ENCODE measurements around the gene TNN.

DNA sequence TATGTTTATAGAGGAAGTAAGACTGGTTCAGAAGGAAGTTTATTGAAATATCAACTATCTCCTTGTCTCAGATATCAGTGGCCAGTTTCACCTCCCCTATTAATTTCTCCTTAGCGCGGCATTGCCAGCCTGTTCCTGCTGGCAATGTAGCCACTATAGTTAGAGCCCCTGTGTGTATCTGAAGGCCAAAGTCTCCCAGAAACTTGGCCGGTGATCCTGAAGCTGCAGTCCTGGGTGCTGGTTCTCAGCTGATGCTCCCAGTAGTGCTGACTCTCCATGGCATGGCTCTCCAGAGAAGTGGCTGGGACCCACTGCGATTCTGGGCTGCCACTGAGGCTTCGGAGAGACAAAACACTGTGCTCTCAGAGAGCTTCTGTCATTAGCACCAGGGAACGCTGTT is 59.9 kb downstream of the TNN start:
- TF ChIP-seq, protein P1, sequence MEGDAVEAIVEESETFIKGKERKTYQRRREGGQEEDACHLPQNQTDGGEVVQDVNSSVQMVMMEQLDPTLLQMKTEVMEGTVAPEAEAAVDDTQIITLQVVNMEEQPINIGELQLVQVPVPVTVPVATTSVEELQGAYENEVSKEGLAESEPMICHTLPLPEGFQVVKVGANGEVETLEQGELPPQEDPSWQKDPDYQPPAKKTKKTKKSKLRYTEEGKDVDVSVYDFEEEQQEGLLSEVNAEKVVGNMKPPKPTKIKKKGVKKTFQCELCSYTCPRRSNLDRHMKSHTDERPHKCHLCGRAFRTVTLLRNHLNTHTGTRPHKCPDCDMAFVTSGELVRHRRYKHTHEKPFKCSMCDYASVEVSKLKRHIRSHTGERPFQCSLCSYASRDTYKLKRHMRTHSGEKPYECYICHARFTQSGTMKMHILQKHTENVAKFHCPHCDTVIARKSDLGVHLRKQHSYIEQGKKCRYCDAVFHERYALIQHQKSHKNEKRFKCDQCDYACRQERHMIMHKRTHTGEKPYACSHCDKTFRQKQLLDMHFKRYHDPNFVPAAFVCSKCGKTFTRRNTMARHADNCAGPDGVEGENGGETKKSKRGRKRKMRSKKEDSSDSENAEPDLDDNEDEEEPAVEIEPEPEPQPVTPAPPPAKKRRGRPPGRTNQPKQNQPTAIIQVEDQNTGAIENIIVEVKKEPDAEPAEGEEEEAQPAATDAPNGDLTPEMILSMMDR (IDR thresholded peaks at IDR 0.05) = no peak
- TF ChIP-seq POLR2A (IDR thresholded peaks at IDR 0.05) = no peak
